RWPE2 (cell line): ENCODE data around the gene STARD8.

Experiments
- ATAC-seq: fragments of 200-7000 bp; cut with Tn5 transposase; 3 replicates; pipeline ENCODE4 v1.9.1; 2021; ENCODE audit warnings: low read depth
- DNase-seq: peaks from one replicate; pipeline ENCODE4 v3.0.0-alpha.2; 2020; ENCODE audit warnings: low spot score
- H3K27ac ChIP-seq: fragments of 450-650 bp; 2 replicates; pipeline ENCODE4 v1.5.1; 2017; ENCODE audit warnings: mild to moderate bottlenecking; ENCODE audit not compliant: poor library complexity, severe bottlenecking
- H3K27me3 ChIP-seq: fragments of 250-450 bp; sonication (Bioruptor Pico); 2 replicates; pipeline ENCODE4 v1.5.1; 2021; ENCODE audit warnings: mild to moderate bottlenecking, moderate library complexity; ENCODE audit not compliant: insufficient read depth, poor library complexity, severe bottlenecking
- H3K36me3 ChIP-seq: fragments of 250-450 bp; sonication (Bioruptor Pico); 2 replicates; pipeline ENCODE4 v1.5.1; 2020; ENCODE audit warnings: low read depth, mild to moderate bottlenecking, moderate library complexity
- H3K4me1 ChIP-seq: fragments of 250-450 bp; sonication (Bioruptor Pico); 2 replicates; pipeline ENCODE4 v1.5.1; 2021; ENCODE audit warnings: mild to moderate bottlenecking, moderate library complexity; ENCODE audit not compliant: insufficient read depth, poor library complexity, severe bottlenecking
- H3K4me3 ChIP-seq: fragments of 250-450 bp; sonication (Bioruptor Pico); 2 replicates; pipeline ENCODE4 v1.5.1; 2021; ENCODE audit warnings: mild to moderate bottlenecking, moderate library complexity; ENCODE audit not compliant: severe bottlenecking
- H3K9me3 ChIP-seq: fragments of 250-450 bp; sonication (Bioruptor Pico); 2 replicates; pipeline ENCODE4 v1.5.1; 2021; ENCODE audit warnings: mild to moderate bottlenecking, moderate library complexity; ENCODE audit not compliant: severe bottlenecking
- TF ChIP-seq, protein P1 (sequence below): fragments of 450-650 bp; IDR thresholded peaks from one replicate; pipeline ENCODE4 v1.5.1; 2017; ENCODE audit warnings: mild to moderate bottlenecking, moderate library complexity; ENCODE audit not compliant: poor library complexity, severe bottlenecking

The STARD8 gene

DNA sequence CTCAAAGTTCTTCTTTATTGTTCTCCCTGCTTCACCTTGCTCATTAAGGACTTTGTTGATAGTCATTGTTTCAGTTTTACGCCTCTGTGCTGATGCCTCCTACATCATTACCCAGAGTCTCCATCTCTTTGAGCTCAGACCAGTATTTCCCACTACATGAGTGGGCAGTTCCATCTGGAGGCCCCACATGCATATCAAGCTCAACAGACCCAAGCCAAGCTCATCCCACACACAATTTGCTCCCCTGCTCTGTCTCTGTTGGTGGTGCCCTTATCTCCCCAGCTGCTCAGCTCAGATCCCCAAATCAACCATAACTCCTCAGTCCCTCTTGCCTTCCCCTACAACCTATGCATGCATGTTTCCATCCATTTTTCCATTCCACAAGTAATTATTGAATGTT is 96.3 kb downstream of the STARD8 start:
- H3K9me3 ChIP-seq = no peaks in the 10 kb centered on the region
- ATAC-seq (no peak), DNase-seq (no peak)
- no peaks in the 10 kb centered on the region for H3K27me3 ChIP-seq
- H3K36me3 ChIP-seq = no peaks in the 10 kb centered on the region
- no peak overlapping the region for H3K27ac ChIP-seq
- TF ChIP-seq, protein P1, sequence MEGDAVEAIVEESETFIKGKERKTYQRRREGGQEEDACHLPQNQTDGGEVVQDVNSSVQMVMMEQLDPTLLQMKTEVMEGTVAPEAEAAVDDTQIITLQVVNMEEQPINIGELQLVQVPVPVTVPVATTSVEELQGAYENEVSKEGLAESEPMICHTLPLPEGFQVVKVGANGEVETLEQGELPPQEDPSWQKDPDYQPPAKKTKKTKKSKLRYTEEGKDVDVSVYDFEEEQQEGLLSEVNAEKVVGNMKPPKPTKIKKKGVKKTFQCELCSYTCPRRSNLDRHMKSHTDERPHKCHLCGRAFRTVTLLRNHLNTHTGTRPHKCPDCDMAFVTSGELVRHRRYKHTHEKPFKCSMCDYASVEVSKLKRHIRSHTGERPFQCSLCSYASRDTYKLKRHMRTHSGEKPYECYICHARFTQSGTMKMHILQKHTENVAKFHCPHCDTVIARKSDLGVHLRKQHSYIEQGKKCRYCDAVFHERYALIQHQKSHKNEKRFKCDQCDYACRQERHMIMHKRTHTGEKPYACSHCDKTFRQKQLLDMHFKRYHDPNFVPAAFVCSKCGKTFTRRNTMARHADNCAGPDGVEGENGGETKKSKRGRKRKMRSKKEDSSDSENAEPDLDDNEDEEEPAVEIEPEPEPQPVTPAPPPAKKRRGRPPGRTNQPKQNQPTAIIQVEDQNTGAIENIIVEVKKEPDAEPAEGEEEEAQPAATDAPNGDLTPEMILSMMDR = no peak
- H3K4me1 ChIP-seq = no peaks in the 10 kb centered on the region
- no peak overlapping the region for H3K4me3 ChIP-seq

GRCh38 chrX:68746988-68747387 is 99.5 kb downstream of the STARD8 start:
- H3K27me3 ChIP-seq = no peaks in the 10 kb centered on the region
- no peaks in the 10 kb centered on the region for H3K4me1 ChIP-seq
- TF ChIP-seq, protein P1 = no peak
- H3K9me3 ChIP-seq = no peaks in the 10 kb centered on the region
- H3K4me3 ChIP-seq = no peak overlapping the region
- no peaks in the 10 kb centered on the region for H3K36me3 ChIP-seq
- ATAC-seq = no peak
- H3K27ac ChIP-seq = no peak overlapping the region
- no peak for DNase-seq

DNA sequence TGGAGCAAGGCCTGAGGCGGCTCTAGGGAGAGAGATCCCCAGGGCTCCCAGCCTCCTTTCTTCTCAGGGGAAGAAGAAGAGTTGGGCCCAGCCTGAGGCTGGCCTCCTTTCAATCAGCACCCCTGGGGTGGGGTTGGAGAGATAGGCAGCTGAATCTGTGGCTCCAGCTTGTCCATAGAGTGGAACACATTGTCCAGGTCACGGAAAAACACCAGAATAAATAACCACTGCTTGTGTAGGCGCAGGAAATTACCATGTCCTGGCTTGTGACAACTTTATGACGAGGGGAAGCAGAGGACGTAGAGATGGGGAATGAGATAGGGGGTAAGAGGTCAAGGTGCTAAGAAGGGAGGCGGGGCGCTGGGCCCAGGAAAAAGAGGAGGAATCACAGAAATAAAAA is 100.6 kb downstream of the STARD8 start:
- H3K27ac ChIP-seq = no peak overlapping the region
- DNase-seq = no peak
- H3K4me1 ChIP-seq = no peaks in the 10 kb centered on the region
- no peaks in the 10 kb centered on the region for H3K9me3 ChIP-seq
- TF ChIP-seq, protein P1 = no peak
- H3K4me3 ChIP-seq = no peak overlapping the region
- H3K27me3 ChIP-seq = no peaks in the 10 kb centered on the region
- ATAC-seq = no peak
- no peaks in the 10 kb centered on the region for H3K36me3 ChIP-seq

- TF ChIP-seq, protein P1 = no peak
- Histone ChIP-seq H3K9me3 (no peaks in the 10 kb centered on the region), H3K27me3 (no peaks in the 10 kb centered on the region), H3K4me3 (no peak overlapping the region), H3K4me1 (no peaks in the 10 kb centered on the region), H3K36me3 (no peaks in the 10 kb centered on the region), H3K27ac (no peak overlapping the region)
- DNase-seq (no peak), ATAC-seq (no peak)
Measured at GRCh38 chrX:68749426-68749825, 102.0 kb downstream of the STARD8 start.

- H3K9me3 ChIP-seq = no peaks in the 10 kb centered on the region
- no peaks in the 10 kb centered on the region for H3K4me1 ChIP-seq
- TF ChIP-seq, protein P1 = no peak
- no peak overlapping the region for H3K4me3 ChIP-seq
- no peaks in the 10 kb centered on the region for H3K36me3 ChIP-seq
- H3K27ac ChIP-seq = no peak overlapping the region
- DNase-seq = no peak
- no peak for ATAC-seq
- no peaks in the 10 kb centered on the region for H3K27me3 ChIP-seq
Measured at GRCh38 chrX:68750316-68750715, 102.8 kb downstream of the STARD8 start.
